PC-9 (cell line): ENCODE results near the gene ADSL. TPM values are rescaled to one million over a fixed set of nuclear protein-coding genes. Genes with fewer than 3 reads are reported as not detected.

ENCODE experiments used
- BruUV-seq: library from RNA; stranded (reverse); fragments of 400-500 nt; replicated peaks from 2 replicates; lab custom pipeline; 2021; lab: Mats Ljungman, UMichigan
- CTCF ChIA-PET: fragments of 300-600 bp; sonication (Branson Sonifier 250); formaldehyde crosslinking; loops from one replicate; lab custom pipeline; 2022; ENCODE audit warnings: antibody characterized with exemption; lab: Charles Lee
- POLR2A ChIA-PET: fragments of 300-600 bp; sonication (Branson Sonifier 250); formaldehyde crosslinking; loops from one replicate; lab custom pipeline; 2022; ENCODE audit warnings: antibody characterized with exemption; ENCODE audit not compliant: unreplicated experiment; lab: Charles Lee
- DNase-seq, 2 experiments: peaks; one replicate each; pipeline versions ENCODE4 v3.0.0 to v3.0.0-alpha.2; 2015 to 2022; ENCODE audit warnings: mixed read lengths in 1 of 2
- H2AFZ ChIP-seq: fragments of 200-600 bp; sonication (generic); 2 replicates; pipeline ENCODE4 v1.8.1; 2017; ENCODE audit warnings: antibody characterized with exemption
- H3F3A ChIP-seq: fragments of 200-600 bp; sonication (generic); 2 replicates; pipeline ENCODE4 v1.8.1; 2017; ENCODE audit warnings: antibody characterized with exemption, mild to moderate bottlenecking, low read depth; ENCODE audit not compliant: insufficient read depth
- H3K27ac ChIP-seq: fragments of 200-600 bp; sonication (generic); 2 replicates; pipeline ENCODE4 v1.6.1; 2016; ENCODE audit warnings: mixed run types
- H3K27me3 ChIP-seq: fragments of 200-600 bp; sonication (generic); 2 replicates; pipeline ENCODE4 v1.6.1; 2016; ENCODE audit warnings: low read depth, mixed run types; ENCODE audit not compliant: insufficient read depth
- H3K36me3 ChIP-seq: fragments of 200-600 bp; sonication (generic); 2 replicates; pipeline ENCODE4 v1.6.1; 2016; ENCODE audit warnings: low read depth, mixed run types
- H3K4me1 ChIP-seq: fragments of 200-600 bp; sonication (generic); replicated peaks from 2 replicates; pipeline ENCODE4 v1.6.1; 2016; ENCODE audit warnings: mixed run types; ENCODE audit not compliant: insufficient read depth
- H3K4me2 ChIP-seq: fragments of 200-600 bp; sonication (generic); 2 replicates; pipeline ENCODE4 v1.6.1; 2017; ENCODE audit warnings: mixed run types
- H3K4me3 ChIP-seq: fragments of 200-600 bp; sonication (generic); 2 replicates; pipeline ENCODE4 v1.6.1; 2016; ENCODE audit warnings: mixed run types
- H3K79me2 ChIP-seq: fragments of 200-600 bp; sonication (generic); 2 replicates; pipeline ENCODE4 v1.6.1; 2017; ENCODE audit warnings: low read depth, mixed run types
- H3K9me2 ChIP-seq: fragments of 200-600 bp; sonication (generic); 2 replicates; pipeline ENCODE4 v1.8.1; 2017; ENCODE audit warnings: mild to moderate bottlenecking; ENCODE audit not compliant: insufficient read depth
- H3K9me3 ChIP-seq: fragments of 200-600 bp; sonication (generic); 2 replicates; pipeline ENCODE4 v1.8.1; 2016; ENCODE audit warnings: low read depth; ENCODE audit not compliant: insufficient read depth
- H4K20me1 ChIP-seq: fragments of 200-600 bp; sonication (generic); 2 replicates; pipeline ENCODE4 v1.8.1; 2017; ENCODE audit not compliant: insufficient read depth
- EZH2 ChIP-seq: fragments of 200-600 bp; sonication (generic); IDR thresholded peaks from 2 replicates; pipeline ENCODE4 v1.8.0; 2017; ENCODE audit warnings: antibody characterized with exemption, low read depth
- intact Hi-C: fragments of 100-400 bp; cut with micrococcal nuclease; formaldehyde crosslinking; loops from one replicate; pipeline ENCODE4 v1.10.0; 2022; ENCODE audit not compliant: unreplicated experiment
- total RNA-seq: library from RNA; stranded (reverse); gene quantifications from 2 replicates; pipeline ENCODE4 v1.2.3, GENCODE V29; 2021
- TF ChIP-seq, protein P1 (sequence below): fragments of 200-600 bp; sonication (generic); conservative IDR thresholded peaks from 2 replicates; pipeline ENCODE4 v1.6.1; 2017; ENCODE audit warnings: mixed run types, antibody characterized with exemption, mild to moderate bottlenecking, moderate library complexity

Gene ADSL
- total RNA-seq, 1 experiment from 2014 or later = 56.2 TPM

DNA sequence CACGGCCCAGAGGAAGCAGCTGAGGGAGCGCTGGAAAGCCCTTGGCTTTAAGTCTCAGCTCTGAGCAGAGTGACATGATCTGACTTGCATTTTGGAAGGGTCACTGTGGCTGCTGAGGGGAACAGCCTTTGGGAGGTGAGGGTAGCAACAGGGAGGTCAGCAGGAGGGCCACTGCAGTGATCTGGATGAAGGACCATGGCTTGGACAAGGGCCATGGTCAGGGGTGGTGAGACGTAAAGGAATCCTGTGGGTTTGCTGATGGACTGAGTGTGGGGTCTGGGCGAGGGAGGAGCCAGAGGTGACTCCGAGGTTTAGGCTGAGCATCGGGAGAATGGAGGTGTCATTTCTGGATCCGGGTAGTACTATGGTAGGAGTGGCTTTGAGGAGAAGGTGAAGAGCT, 57.4 kb downstream of the ADSL start:
- CTCF ChIA-PET = no interaction called here
- BruUV-seq = no TSS peak
- POLR2A ChIA-PET = interaction anchor here (0.5 kb wide), 1 partner anchor 1715 kb away, joined by 4 read pairs; no protein-coding TSS in a partner anchor

DNA sequence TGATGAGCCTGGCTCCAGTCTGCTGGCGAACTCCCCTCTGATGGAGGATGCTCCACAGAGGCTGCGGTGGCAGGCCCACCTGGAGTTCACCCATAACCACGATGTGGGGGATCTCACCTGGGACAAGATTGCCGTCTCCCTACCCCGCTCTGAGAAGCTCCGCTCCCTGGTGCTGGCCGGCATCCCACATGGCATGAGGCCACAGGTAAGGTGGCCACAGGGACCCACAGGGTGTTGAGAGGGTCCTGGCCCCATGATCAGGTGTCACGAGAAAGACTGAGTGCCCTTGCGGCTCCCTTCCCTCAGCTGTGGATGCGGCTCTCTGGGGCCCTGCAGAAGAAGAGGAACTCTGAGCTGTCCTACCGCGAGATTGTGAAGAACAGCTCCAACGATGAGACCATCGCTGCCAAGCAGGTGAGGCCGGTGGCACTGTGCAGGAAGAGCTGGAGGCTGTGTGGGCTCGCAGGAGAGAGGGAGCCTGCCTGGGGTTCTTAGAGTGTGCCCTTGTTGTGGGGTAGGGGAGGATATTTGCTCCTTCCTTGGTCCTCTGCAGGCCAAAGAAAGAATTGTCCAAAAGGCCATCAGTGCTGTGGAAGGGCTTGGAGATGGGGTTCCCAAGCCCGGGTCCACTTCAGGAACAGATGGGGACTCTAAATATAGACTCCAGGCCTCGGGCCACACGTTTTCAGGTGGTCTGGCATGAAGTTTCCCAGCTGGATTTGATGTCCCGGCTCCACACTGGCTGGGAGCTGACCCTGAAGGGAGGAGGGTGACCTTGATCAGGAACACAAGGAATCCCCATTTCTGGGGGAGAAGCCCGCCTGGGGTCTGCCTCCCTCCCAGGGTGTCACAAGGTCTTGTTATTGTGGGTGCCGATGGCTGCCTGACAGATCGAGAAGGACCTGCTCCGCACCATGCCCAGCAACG, 58.2 kb downstream of the ADSL start:
- DNase-seq = no peak
- H3K4me1 ChIP-seq = peaks cover 9% of the 10 kb centered on the region

More for the DNA sequence above, 57.4 kb downstream of the ADSL start:
- H3K79me2 ChIP-seq = peaks cover 10% of the 10 kb centered on the region; the same call in 1 of the 2 replicates
- peaks cover 11% of the 10 kb centered on the region for H3K4me1 ChIP-seq
- no peak for TF ChIP-seq EZH2
- TF ChIP-seq, protein P1, sequence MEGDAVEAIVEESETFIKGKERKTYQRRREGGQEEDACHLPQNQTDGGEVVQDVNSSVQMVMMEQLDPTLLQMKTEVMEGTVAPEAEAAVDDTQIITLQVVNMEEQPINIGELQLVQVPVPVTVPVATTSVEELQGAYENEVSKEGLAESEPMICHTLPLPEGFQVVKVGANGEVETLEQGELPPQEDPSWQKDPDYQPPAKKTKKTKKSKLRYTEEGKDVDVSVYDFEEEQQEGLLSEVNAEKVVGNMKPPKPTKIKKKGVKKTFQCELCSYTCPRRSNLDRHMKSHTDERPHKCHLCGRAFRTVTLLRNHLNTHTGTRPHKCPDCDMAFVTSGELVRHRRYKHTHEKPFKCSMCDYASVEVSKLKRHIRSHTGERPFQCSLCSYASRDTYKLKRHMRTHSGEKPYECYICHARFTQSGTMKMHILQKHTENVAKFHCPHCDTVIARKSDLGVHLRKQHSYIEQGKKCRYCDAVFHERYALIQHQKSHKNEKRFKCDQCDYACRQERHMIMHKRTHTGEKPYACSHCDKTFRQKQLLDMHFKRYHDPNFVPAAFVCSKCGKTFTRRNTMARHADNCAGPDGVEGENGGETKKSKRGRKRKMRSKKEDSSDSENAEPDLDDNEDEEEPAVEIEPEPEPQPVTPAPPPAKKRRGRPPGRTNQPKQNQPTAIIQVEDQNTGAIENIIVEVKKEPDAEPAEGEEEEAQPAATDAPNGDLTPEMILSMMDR = no peak
- H4K20me1 ChIP-seq = no peaks in the 10 kb centered on the region
- intact Hi-C loops = no loop called here
- no peak overlapping the region for H3K4me3 ChIP-seq
- no peaks in the 10 kb centered on the region for H3K27me3 ChIP-seq
- H3F3A ChIP-seq = peaks cover 11% of the 10 kb centered on the region; the same call in 1 of the 2 replicates
- H3K4me2 ChIP-seq = no peak overlapping the region
- H3K9me2 ChIP-seq = no peaks in the 10 kb centered on the region
- no peak for DNase-seq
- peaks cover 28% of the 10 kb centered on the region for H3K36me3 ChIP-seq
- no peak overlapping the region for H3K27ac ChIP-seq
- no peak overlapping the region for H2AFZ ChIP-seq
- no peaks in the 10 kb centered on the region for H3K9me3 ChIP-seq

More for the DNA sequence above, 58.2 kb downstream of the ADSL start:
- CTCF ChIA-PET = no interaction called here
- POLR2A ChIA-PET = no interaction called here
- Histone ChIP-seq H3K9me2 (no peaks in the 10 kb centered on the region), H3K27me3 (no peaks in the 10 kb centered on the region), H3K4me2 (no peak overlapping the region), H2AFZ (no peak overlapping the region), H3K27ac (no peak overlapping the region), H3K4me3 (no peak overlapping the region), H3K79me2 (peaks cover 5% of the 10 kb centered on the region; the same call in 1 of the 2 replicates), H3K36me3 (peaks cover 28% of the 10 kb centered on the region), H3F3A (peaks cover 9% of the 10 kb centered on the region; the same call in 1 of the 2 replicates), H3K9me3 (no peaks in the 10 kb centered on the region), H4K20me1 (0 out of 2 replicates have a peak, but pooled peaks cover under 1% of the 10 kb centered on the region)
- no peak for TF ChIP-seq EZH2
- TF ChIP-seq, protein P1 = no peak
- intact Hi-C loops = no loop called here
- BruUV-seq = no TSS peak
